KOPT-K1 (cell line): ENCODE measurements around the gene SEPTIN5.
"Not testable (repeated sequence)": the region's sequence is repeated elsewhere in the genome, so short reads cannot be mapped to it uniquely, and the experiment has no call there.

Source experiments
- H3K27ac ChIP-seq: fragments of 200-600 bp; sonication (generic); 2 replicates; pipeline ENCODE4 v1.5.1; 2016; ENCODE audit warnings: antibody characterized with exemption, mild to moderate bottlenecking, low read depth, low read length; ENCODE audit not compliant: poor library complexity, severe bottlenecking
- H3K36me3 ChIP-seq: fragments of 200-600 bp; sonication (generic); 2 replicates; pipeline ENCODE4 v1.5.1; 2017; ENCODE audit warnings: antibody characterized with exemption, mild to moderate bottlenecking, low read length, moderate library complexity; ENCODE audit not compliant: insufficient read depth
- H3K9me3 ChIP-seq: fragments of 200-600 bp; sonication (generic); 2 replicates; pipeline ENCODE4 v1.5.1; 2017; ENCODE audit warnings: antibody characterized with exemption, low read length, mild to moderate bottlenecking; ENCODE audit not compliant: insufficient read depth, poor library complexity, severe bottlenecking

SEPTIN5 gene

DNA sequence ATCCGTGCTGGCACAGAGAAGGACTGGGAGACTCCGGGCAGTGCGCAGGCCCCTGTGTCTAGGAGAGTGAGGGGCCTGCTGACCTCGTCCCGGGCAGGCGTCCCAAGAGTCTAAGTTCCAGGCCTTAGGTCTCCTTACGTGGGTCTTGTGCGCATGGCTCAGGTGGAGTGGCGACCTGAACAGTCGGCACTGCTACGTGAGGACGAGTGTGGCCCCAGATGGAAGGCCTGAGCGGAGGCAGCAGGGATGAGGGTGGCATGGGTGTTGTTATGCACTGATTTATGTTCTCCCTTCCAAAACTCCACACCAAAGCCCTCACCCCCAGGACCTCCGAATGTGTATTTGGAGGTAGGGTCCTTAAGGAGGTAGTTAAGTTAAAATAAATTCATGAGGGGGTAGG lies 20.7 kb upstream of the SEPTIN5 start:
- no peak overlapping the region for H3K27ac ChIP-seq
- no peaks in the 10 kb centered on the region for H3K9me3 ChIP-seq
- no peaks in the 10 kb centered on the region for H3K36me3 ChIP-seq

DNA sequence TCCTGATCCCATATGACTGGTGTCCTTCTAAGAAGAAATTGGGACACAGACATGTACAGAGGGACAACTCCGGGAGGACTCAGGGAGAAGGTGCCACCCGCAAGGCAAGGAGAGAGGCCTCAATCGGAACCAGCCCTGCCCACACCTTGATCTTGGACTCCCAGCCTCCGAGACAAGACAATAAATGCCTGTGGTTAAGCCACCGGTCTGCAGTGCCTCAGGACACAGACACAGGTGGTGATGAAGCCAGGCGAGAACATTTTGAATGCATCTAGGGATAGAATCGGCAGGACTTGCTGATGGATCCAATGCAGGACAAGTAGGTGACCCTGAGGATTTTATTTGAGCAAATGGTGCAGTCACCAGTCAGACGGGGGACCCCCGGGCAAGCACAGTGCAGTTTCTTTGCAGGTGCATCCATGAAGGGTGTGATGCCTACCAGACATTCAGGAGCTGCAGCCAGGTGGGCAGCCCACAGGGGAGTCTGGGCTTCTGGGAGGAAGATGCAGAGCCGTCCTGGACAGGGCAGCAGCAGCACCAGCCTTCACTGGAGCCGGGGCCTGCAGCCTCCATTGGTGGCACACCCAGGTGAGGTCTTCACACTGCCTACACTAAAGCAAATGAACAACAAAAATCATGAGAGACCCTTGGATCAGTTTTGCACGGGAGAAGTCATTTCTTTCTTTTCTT lies 20.2 kb upstream of the SEPTIN5 start:
- Histone ChIP-seq H3K36me3 (no peaks in the 10 kb centered on the region), H3K27ac (no peak overlapping the region), H3K9me3 (no peaks in the 10 kb centered on the region)

GRCh38 chr22:19694696-19695095 lies 19.6 kb upstream of the SEPTIN5 start:
- Histone ChIP-seq H3K9me3 (no peaks in the 10 kb centered on the region), H3K36me3 (no peaks in the 10 kb centered on the region), H3K27ac (no peak overlapping the region)

- Histone ChIP-seq H3K36me3 (no peaks in the 10 kb centered on the region), H3K27ac (no peak overlapping the region), H3K9me3 (no peaks in the 10 kb centered on the region)
These were observed 17.6 kb upstream of the SEPTIN5 start for GRCh38 chr22:19696504-19697276.

GRCh38 chr22:19697871-19698270 lies 16.4 kb upstream of the SEPTIN5 start:
- H3K27ac ChIP-seq, H3K36me3 ChIP-seq, H3K9me3 ChIP-seq: not testable (repeated sequence)

DNA sequence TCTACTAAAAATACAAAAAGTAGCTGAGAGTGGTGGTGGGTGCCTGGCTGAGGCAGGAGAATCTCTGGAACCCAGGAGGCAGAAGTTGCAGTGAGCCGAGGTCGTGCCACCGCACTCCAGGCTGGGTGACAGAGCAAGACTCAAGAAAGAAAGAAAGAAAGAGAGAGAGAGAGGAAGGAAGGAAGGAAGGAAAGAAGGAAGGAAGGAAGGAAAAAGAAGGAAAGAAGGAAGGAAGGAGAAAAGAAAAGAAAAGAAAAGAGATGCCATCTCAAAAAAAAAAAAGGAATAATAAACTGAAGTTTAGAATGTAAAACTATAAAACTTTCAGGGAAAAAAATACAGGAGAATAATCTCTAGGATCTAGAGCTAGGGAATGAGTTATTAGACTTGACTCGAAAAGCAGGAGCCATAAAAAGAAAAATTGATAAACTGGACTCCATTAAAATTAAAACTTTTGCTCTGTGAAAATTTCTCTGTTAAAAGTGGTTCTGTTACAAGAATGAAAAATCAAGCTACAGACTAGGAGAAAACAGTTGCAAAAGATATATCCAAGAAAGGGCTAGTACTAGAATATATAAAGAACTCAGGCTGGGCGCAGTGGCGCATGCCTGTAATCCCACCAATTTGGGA lies 13.4 kb upstream of the SEPTIN5 start:
- H3K27ac ChIP-seq, result no peak overlapping the region
- H3K9me3 ChIP-seq, result no peaks in the 10 kb centered on the region
- H3K36me3 ChIP-seq, result no peaks in the 10 kb centered on the region

GRCh38 chr22:19701420-19702145 lies 12.7 kb upstream of the SEPTIN5 start:
- no peak overlapping the region for H3K27ac ChIP-seq
- no peaks in the 10 kb centered on the region for H3K36me3 ChIP-seq
- no peaks in the 10 kb centered on the region for H3K9me3 ChIP-seq

DNA sequence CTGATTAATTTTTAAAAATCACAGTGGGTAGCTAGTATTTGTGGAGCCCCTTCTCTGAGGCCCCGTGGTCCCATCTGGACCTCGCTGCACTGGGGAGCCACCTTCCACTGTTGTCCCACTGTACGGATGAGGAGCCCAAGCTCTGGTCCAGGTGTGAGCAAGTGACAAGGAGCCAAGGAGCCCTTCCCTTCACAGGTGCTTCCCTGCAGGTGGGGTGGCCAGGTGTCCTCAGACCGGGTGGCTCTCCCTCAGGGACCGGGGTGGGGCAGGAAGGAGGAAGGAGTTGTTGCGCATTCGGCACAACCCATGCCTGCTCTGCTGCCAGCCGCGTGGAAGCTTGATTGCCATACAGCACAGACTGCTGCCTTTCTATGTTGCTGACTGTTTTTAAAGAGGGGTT lies 10.4 kb upstream of the SEPTIN5 start:
- Histone ChIP-seq H3K9me3 (no peaks in the 10 kb centered on the region), H3K27ac (no peak overlapping the region), H3K36me3 (no peaks in the 10 kb centered on the region)

- Histone ChIP-seq H3K27ac (no peak overlapping the region), H3K36me3 (no peaks in the 10 kb centered on the region), H3K9me3 (no peaks in the 10 kb centered on the region)
These were observed 9.8 kb upstream of the SEPTIN5 start for GRCh38 chr22:19704355-19705015.

DNA sequence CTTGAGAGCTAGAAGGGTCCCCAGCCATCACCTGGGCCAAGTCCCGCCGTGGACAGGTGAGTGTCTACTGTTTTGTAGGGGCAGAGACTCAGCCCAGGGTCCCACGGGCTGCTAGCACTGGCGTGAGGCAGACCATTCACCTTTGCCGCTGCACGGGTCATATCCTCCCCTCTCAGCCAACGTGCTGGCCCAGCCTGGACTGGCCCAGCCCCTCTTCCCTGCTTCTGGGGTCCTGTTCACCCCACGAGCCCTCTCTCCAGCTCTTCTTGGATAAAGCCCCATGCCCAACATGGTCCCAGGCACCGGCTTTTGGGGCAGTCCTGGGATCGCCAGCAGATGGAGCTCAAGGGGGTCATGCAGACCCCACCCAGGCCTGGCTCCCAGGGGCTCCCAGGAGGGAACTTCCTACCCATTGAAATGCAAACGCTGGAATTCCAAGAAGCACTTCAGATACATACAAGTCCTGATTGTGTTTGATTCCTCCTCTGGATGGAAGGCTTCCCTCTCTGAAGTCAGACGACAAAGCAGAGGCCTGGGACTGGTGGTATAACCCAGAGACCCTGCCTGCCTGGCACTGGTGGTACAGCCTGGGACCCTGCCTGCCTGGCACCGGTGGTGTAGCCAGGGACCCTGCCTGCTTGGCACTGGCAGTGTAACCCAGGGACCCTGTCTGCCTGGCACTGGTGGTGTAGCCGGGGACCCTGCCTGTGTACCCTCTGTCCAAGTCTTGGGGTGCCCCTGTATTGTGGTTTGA lies 8.9 kb upstream of the SEPTIN5 start:
- Histone ChIP-seq H3K27ac (no peak overlapping the region), H3K9me3 (no peaks in the 10 kb centered on the region)

DNA sequence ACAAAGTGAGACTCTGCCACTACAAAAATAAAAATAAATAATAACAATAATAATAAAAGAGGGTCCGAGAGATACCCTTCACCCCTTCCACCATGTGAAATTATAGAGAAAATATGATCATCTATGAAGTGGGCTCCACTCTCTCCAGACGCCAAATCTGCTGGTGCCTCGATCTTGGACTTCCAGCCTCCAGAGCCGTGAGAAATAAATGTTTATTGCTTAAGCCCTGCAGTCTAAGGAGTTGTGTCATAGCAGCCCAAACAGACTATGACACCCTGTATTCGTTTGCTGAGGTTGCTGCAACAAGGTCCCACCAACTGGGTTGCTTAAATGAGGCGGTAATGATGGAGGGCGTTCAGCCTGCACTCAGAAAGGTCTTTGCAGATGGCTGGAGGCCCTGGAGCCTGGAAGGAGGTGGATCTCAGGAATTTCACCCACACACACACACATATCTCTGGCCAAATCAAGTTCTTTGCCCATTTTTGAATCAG lies 7.6 kb upstream of the SEPTIN5 start:
- Histone ChIP-seq H3K9me3 (no peaks in the 10 kb centered on the region), H3K36me3 (no peaks in the 10 kb centered on the region), H3K27ac (no peak overlapping the region)

More for the DNA sequence above, 8.9 kb upstream of the SEPTIN5 start:
- no peaks in the 10 kb centered on the region for H3K36me3 ChIP-seq

DNA sequence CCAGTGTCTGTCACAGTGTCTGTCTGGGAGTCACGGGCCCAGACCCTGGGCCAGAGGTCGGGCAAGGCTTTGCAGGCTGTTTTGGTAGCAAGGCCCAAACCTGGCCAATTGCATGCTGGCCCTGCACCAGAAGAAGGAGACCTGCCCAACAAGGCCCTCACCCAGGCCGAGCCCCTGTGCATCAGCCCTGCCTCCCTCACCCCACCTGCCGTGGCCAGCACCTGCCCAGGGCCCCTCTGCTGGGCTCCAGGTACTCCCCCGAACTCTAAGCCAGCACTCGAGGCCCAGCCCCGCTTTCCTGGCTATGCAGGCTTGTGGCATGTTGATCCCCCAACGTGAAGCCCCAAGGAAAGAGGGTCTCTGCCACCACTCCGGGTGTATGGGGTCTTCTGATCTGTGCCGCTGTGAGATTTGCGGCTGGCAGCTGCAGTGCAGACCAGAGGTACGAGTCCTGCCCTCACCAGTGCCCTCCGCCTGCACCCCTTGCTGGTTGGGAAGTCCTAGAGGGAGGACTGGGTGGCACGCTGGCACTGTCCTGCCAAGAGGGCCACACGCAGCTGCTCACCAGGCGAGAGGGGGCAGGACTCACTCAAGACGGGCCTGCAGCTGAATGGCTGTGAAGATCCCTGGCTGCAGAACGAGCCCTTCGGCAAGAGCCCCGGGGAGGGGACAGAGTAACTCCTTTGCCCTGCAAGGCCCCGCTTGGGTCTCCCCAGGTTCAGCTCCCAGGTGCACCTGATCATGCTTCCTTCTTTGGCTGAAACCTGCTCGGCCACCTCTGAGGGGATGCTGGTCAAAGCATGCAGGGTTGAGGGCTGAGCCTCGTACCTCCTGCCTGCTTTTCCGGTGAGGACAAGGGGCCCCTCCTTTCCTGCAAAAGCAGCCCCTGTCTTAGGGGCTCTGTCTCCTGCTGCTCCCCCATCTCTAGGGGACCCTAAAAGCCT lies 6.7 kb upstream of the SEPTIN5 start:
- H3K9me3 ChIP-seq, result no peaks in the 10 kb centered on the region
- H3K36me3 ChIP-seq, result no peaks in the 10 kb centered on the region
- H3K27ac ChIP-seq, result no peak overlapping the region

DNA sequence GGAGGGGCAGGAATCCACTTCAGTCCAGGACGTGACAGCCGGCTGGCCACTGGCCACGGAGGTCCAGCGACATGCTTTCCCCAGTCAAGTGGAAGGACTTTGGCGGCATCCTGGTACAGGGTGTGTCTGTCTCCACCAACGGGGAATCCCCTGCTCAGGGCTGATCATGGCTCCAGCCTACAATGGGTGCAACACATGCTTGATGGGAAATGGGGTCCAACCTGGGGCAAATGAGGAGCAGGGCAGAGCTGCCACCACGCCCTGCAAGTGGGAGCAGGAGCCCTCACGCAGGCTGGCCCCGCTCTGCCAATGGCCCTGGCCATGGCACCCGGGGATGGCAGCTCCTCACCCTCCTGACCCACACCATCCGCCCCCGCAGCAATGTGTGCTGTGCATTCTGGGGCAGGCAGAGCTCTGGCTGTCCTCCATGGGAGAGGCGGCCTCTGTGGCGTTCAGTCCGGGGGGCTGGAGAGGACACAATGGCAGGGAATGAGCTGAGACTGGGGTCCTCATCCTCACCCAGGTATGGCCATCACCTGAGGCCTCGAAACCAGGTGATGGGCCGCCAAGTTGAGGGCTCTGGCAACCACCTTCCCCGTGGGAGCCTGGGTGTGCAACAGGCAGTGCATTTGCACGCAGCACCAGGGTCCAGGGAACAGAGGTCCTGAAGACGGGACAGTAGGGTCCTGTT lies 5.8 kb upstream of the SEPTIN5 start:
- H3K27ac ChIP-seq, result no peak overlapping the region
- no peaks in the 10 kb centered on the region for H3K9me3 ChIP-seq
- no peaks in the 10 kb centered on the region for H3K36me3 ChIP-seq
